Measurements from ENCODE around the gene HSPB9.

GRCh38 chr17:42163696-42164407, 41.2 kb downstream of the HSPB9 start:
- TF ChIP-seq, protein P1, sequence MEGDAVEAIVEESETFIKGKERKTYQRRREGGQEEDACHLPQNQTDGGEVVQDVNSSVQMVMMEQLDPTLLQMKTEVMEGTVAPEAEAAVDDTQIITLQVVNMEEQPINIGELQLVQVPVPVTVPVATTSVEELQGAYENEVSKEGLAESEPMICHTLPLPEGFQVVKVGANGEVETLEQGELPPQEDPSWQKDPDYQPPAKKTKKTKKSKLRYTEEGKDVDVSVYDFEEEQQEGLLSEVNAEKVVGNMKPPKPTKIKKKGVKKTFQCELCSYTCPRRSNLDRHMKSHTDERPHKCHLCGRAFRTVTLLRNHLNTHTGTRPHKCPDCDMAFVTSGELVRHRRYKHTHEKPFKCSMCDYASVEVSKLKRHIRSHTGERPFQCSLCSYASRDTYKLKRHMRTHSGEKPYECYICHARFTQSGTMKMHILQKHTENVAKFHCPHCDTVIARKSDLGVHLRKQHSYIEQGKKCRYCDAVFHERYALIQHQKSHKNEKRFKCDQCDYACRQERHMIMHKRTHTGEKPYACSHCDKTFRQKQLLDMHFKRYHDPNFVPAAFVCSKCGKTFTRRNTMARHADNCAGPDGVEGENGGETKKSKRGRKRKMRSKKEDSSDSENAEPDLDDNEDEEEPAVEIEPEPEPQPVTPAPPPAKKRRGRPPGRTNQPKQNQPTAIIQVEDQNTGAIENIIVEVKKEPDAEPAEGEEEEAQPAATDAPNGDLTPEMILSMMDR (IDR thresholded peaks at IDR 0.05) = no peak
- TF ChIP-seq POLR2A (IDR thresholded peaks at IDR 0.05) (no peak), POLR2AphosphoS5 (IDR thresholded peaks at IDR 0.05) (no peak)
